Colonic mucosa (tissue), 4 donors: ENCODE data around the gene EVI5. TPM values are rescaled to one million over a fixed set of nuclear protein-coding genes. Genes with fewer than 3 reads are reported as not detected.

Source experiments
- DNase-seq: peaks from one replicate; pipeline ENCODE4 v3.0.0-alpha.2; 2020
- H3K27ac ChIP-seq: fragments of 200-600 bp; one replicate; pipeline ENCODE4 v1.8.0; 2021
- H3K27me3 ChIP-seq: fragments of 200-600 bp; one replicate; pipeline ENCODE4 v1.8.0; 2021
- H3K36me3 ChIP-seq: fragments of 200-600 bp; one replicate; pipeline ENCODE4 v1.8.0; 2021
- H3K4me1 ChIP-seq: fragments of 200-600 bp; one replicate; pipeline ENCODE4 v1.8.0; 2021; ENCODE audit warnings: mild to moderate bottlenecking
- H3K4me3 ChIP-seq: fragments of 200-600 bp; one replicate; pipeline ENCODE4 v1.8.0; 2021
- H3K9ac ChIP-seq, 2 donors: one replicate each; pipeline ENCODE4 v1.7.0; 2013; ENCODE audit warnings: control low read depth in 2 of 2, low read depth in 2 of 2, low read length in 2 of 2
- H3K9me3 ChIP-seq: fragments of 200-600 bp; one replicate; pipeline ENCODE4 v1.8.0; 2021
- intact Hi-C: fragments of 100-400 bp; cut with DNase I; formaldehyde crosslinking; loops from one replicate; pipeline ENCODE4 v1.14.1; 2022
- total RNA-seq, 2 donors: library from RNA; stranded (reverse); fragmentation: NEBNext Ultra II Directional in 1 of 2; extraction: Animal tissue kit (Norgen Biotek cat#: 25700) in 1 of 2; gene quantifications; one replicate each; pipeline ENCODE4 v1.2.1, GENCODE V29; 2021
- TF ChIP-seq, protein P1 (sequence below): fragments of 200-600 bp; IDR thresholded peaks from one replicate; pipeline ENCODE4 v1.8.0; 2022; ENCODE audit warnings: antibody characterized with exemption, mild to moderate bottlenecking
- donor health status: healthy.
- donor health status: DM: no; HTN: no; CAD: no.
- donor health status: DM: no; HTN: no; CAD: no.

The EVI5 gene
- total RNA-seq, 2 donors from 2014 or later: 23.9 to 29.0 TPM

DNA sequence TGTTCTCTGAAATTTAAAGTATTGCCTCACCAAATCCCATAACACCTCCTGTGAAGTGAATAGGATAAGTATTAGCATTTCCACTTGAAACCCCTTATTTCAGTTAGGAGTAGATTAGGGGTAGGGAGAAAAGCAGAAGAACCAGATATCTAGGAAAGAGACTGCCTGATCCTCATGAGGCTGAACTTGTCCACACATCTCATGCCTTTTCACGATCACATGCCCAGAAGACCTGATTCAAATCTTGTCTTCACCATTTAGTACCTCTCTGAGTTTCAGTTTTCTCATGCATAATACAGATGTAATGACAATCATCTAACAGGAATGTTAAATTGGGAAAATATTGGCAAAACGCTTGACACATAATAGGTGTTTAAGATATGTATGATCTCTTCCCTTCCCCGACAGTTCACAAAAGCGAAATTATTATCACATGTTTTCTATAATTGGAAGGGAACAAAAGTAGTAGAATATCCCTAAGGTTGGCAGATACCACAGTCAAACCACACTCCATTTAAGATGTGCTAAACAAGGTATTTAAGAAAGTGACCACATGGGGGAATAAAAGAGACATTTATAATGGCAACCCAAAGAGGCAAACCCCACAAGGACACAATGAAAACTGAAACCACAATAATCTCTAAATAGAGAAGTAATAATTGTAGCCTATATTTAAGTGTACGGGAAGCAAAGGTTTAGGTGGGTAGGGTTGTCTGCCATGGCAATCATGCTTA is 323.4 kb downstream of the EVI5 start:
- no peak for DNase-seq
- intact Hi-C loops: no loop called here
- no peaks in the 10 kb centered on the region for H3K9me3 ChIP-seq
- TF ChIP-seq, protein P1, sequence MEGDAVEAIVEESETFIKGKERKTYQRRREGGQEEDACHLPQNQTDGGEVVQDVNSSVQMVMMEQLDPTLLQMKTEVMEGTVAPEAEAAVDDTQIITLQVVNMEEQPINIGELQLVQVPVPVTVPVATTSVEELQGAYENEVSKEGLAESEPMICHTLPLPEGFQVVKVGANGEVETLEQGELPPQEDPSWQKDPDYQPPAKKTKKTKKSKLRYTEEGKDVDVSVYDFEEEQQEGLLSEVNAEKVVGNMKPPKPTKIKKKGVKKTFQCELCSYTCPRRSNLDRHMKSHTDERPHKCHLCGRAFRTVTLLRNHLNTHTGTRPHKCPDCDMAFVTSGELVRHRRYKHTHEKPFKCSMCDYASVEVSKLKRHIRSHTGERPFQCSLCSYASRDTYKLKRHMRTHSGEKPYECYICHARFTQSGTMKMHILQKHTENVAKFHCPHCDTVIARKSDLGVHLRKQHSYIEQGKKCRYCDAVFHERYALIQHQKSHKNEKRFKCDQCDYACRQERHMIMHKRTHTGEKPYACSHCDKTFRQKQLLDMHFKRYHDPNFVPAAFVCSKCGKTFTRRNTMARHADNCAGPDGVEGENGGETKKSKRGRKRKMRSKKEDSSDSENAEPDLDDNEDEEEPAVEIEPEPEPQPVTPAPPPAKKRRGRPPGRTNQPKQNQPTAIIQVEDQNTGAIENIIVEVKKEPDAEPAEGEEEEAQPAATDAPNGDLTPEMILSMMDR: no peak
- H3K4me3 ChIP-seq: no peak overlapping the region
- H3K4me1 ChIP-seq: no peaks in the 10 kb centered on the region
- H3K9ac ChIP-seq: no peak overlapping the region
- no peaks in the 10 kb centered on the region for H3K36me3 ChIP-seq
- H3K27me3 ChIP-seq: no peaks in the 10 kb centered on the region
- H3K27ac ChIP-seq: no peak overlapping the region

DNA sequence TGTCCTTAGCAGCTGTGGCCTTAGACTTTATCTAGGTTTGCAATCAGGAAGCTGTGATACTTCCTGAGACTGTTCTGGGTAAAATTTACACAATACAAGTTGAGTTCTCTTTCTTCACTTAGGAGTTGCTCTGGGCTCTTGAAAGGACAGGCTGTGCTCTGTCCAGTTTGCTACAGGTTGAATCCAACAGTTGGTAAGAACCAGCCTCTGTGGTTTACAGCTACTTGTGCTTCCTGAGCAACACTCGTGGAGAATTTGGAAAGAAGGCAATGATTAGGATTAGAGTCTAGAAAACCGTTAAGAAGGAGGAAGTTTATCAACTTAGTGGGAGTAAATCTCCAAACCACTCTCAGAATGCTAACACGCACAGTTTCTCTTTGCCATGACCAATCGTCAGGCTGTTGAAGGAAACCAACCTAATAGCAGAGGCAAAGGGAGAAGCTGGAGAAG is 325.0 kb downstream of the EVI5 start:
- Histone ChIP-seq H3K36me3 (no peaks in the 10 kb centered on the region), H3K4me3 (no peak overlapping the region), H3K9ac (no peak overlapping the region), H3K9me3 (no peaks in the 10 kb centered on the region), H3K27ac (no peak overlapping the region), H3K4me1 (no peaks in the 10 kb centered on the region), H3K27me3 (no peaks in the 10 kb centered on the region)
- intact Hi-C loops: no loop called here
- TF ChIP-seq, protein P1: no peak
- DNase-seq: no peak

Other genes starting within 250 kb of the EVI5 start
- gene RPL5, start 46.9 kb upstream of the EVI5 start, total RNA-seq: 100 to 1,000 TPM; 749 to 786 TPM
- gene DIPK1A, start 176.4 kb upstream of the EVI5 start, total RNA-seq: 10 to 100 TPM; 14.3 to 14.4 TPM